HTR-8/SVneo (cell line): Measurements from ENCODE around the gene MOCS3.
A peak's percentile ranks its signal among the peaks of the same experiment; 100 is the strongest.

Experiments
- DNase-seq: peaks from one replicate; pipeline ENCODE4 v3.0.0; 2011; ENCODE audit warnings: low spot score, mixed read lengths; ENCODE audit not compliant: insufficient read length
- FAIRE-seq: peaks from 2 replicates; lab custom pipeline; 2011; peaks lifted over from hg19 to GRCh38; lab: Jason Lieb, UNC

The MOCS3 gene, protein sequence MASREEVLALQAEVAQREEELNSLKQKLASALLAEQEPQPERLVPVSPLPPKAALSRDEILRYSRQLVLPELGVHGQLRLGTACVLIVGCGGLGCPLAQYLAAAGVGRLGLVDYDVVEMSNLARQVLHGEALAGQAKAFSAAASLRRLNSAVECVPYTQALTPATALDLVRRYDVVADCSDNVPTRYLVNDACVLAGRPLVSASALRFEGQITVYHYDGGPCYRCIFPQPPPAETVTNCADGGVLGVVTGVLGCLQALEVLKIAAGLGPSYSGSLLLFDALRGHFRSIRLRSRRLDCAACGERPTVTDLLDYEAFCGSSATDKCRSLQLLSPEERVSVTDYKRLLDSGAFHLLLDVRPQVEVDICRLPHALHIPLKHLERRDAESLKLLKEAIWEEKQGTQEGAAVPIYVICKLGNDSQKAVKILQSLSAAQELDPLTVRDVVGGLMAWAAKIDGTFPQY

GRCh38 chr20:50958615-50959542 lies at the start of gene MOCS3:
Gene MOCS3 (plus strand): TSS chr20:50958818. CDS start chr20:50958843, 25 bp downstream.
- peak; percentile 96 for FAIRE-seq
- peak; percentile 98 for DNase-seq

DNA sequence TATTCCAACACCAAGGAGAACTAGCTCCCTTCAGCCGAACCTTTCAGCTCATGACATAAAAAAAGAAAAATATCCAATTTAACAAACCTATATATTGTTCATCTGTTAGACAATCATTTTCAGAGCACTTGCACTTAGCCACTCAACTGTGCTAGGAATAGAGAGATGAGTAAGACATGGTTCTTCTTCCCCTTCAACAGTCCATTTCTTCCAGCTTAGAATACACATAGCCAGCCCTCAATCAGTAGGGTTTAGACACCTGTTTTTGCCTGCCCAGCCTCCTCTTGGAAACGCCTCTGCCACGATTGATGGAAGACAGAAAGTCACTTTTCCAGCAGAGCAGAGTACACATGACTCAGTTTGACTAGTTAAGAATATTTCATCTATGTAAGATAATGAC lies 49.2 kb upstream of the MOCS3 start:
- DNase-seq: no peak
- FAIRE-seq: peak; percentile 46

- DNase-seq (no peak), FAIRE-seq (no peak)
Observed at GRCh38 chr20:50911030-50911429, 47.6 kb upstream of the MOCS3 start.

- no peak for DNase-seq
- FAIRE-seq: peak; percentile 20
Observed at GRCh38 chr20:50911716-50912115, 46.9 kb upstream of the MOCS3 start.

- FAIRE-seq: peak; percentile 98
- DNase-seq: peak; percentile 82
Observed at GRCh38 chr20:50913690-50914375, 44.8 kb upstream of the MOCS3 start.

GRCh38 chr20:50915424-50915823 lies 43.2 kb upstream of the MOCS3 start:
- DNase-seq (no peak), FAIRE-seq (no peak)

DNA sequence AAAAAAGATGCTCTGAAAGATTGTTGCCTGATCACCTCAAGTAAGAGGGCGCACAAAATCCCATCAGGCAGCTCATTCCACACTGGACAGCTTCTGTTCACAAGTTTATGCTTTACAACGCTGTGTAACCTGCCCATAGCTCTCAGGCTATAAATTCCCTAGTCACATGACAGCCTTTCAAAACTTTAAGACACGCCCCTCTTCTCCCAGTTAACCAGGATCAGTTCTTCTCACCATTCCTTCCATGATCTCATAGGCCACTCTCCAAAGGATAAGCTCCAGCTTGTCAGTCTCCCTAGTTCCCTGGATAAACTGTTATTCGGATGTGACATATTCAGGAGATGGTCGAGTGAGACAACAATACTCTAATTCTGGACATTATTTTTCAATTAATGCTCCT lies 42.4 kb upstream of the MOCS3 start:
- peak; percentile 67 for DNase-seq
- peak; percentile 68 for FAIRE-seq

DNA sequence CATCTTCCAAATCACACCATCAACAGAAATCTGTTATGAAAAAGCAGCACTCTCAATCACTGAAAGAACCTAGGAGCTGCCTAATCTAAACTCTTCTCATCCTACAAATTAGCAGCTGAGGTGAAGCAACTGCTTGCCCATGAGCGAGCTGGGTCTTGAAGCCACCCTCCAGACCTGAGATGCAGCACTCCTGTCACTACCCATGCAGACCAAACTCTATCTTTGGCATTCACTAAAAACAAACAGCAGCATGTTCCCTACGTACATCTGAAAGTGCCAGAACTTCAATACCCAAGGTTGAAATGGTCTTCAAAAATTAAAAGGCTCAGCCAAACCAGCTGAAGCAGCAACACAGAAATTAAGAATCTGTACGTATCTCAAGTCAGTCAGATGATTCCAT lies 41.7 kb upstream of the MOCS3 start:
- peak; percentile 58 for FAIRE-seq

DNA sequence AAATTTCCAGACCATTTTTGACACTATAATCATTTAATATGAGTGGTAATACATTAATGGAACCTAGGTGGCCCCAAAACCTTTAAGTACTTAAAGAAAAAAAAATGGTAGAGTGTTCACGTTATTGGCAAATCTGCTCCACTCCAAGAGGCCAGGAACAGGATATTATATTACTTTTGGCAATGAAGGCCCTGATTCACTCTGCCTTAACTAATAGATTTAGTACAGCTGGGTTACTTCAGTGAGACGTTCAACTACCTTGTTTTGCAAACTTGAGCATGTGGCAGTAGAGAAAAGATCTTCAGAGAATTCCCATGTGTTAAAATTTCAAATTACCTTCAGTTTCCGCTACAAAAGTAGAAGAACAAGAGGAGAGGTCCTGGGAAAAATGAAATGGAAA lies 40.2 kb upstream of the MOCS3 start:
- FAIRE-seq (peak; percentile 4), DNase-seq (no peak)

More for the DNA sequence above, 41.7 kb upstream of the MOCS3 start:
- DNase-seq: no peak

- no peak for DNase-seq
- peak; percentile 92 for FAIRE-seq
Observed at GRCh38 chr20:50919567-50919966, 39.1 kb upstream of the MOCS3 start.

GRCh38 chr20:50920997-50921396 lies 37.6 kb upstream of the MOCS3 start:
- FAIRE-seq (peak; percentile 74), DNase-seq (no peak)

DNA sequence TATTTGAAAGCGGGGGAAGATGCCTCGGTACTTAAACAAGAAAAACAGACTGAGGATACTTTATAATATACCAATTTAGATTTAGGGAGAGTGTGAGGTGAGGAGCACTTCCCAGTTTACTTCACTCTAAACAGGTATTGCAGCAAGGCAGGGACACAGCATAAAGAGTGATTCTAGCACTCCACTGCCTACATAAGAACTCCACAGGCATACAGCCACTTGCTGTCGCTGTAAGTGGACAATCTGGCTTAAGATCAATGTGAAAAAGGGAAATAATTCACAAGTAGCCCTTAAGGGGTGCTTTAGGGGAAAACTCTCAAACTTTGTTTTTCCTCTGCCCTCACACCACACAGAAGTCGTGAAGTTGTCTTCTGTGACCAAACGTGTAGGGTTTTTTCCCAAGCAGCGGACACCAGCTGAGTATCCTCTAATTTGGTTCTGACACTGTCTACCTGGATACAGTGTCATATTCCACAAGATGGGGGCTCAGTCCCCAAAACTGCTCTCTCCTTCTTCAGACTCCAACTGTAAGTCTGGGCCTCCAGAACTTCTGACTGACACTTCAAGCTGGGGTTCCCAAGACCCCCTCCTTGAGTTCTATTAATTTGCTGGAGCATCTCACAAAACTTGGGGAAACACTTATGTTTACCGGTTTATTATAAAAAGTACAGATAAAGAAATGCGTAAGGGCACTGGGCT lies 36.7 kb upstream of the MOCS3 start:
- no peak for FAIRE-seq
- DNase-seq: no peak

DNA sequence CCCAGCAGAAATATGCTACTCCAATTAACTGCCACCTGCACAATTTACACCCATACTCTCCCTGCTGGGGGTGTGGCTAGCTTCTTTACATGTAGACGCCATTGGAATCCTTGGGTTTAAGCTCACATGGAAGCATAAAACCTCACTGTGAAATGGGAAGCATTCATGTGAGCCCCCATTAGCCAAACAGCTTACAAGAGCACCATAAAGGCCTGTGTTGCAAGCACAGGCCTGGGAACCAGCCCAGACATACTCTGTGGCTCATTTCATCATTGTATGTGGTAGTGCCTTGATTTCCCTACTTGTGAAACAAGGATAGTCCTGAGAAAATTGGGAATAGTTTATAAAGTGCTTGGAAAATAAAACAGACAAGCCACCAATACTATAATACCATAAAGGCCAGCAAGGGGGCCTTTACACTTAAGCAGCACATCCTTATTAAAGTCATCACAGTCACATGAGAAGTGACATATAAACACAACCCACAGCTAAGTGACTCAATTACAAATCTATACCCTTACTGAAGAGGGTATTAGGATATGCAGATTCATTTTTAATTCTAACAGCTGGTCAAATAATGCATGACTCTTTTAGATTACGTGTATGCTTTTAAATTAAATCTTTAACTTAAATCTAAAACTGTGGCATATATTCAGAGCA lies 34.2 kb upstream of the MOCS3 start:
- no peak for DNase-seq
- peak; percentile 28 for FAIRE-seq

DNA sequence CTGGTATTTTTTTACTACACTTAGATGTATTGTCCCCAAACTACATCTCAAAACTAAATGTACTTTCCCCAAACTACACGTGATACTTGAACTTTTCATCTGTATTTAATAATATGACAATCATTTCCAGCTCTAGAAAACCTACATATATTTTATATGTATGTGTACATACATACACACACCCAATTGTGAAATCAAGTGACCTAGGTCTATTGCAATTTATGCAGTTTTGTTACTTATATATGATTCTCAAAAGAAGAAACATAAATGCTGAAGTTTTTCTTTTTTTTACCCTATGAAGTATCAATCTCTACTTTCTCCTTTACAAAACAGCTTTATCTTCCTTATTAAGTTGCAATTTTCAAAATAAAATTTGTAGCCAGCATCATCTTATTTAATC lies 32.1 kb upstream of the MOCS3 start:
- FAIRE-seq (no peak), DNase-seq (no peak)

- FAIRE-seq (peak; percentile 33), DNase-seq (no peak)
Observed at GRCh38 chr20:50928469-50928868, 30.1 kb upstream of the MOCS3 start.

DNA sequence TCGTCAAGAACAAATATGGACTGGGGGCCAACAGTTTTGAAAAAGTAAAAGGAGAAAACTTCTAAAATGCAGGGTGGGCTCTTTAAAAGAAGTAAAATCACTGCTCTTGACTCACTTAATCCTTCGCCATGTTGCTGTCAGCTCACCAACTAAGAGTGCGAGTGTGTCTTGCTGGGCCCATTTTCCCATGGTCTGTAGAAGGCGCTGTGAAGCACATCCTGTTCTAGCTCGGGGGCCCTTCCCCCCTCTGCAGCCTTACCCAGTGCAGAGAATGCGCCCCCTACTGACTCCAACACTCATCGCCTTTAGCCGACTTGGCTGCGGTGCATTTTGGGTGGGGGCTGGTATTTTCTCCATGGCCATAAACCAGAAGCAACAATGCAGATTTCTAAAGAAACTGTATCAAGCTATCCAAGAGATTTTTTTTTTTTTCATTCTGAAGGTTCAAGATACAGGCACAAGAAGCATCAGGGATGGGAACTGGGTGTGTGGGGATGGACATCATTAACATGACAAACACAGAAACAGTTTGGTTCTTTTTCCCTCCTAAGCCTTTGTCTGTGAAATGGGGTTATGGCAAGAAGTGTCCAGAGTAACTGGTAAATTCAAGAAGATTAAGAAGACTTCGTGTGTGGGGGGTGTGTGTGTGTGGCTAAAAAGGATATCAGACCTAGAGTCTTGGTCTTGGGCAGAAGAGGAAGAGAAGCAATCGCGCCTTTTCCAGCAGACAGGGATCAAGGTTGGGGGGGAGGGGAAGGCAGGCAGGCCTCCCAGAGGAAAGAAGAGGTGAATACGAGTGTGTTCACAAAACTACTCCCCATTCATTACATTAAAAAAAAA lies 29.1 kb upstream of the MOCS3 start:
- DNase-seq: peak; percentile 98
- FAIRE-seq: peak; percentile 99

DNA sequence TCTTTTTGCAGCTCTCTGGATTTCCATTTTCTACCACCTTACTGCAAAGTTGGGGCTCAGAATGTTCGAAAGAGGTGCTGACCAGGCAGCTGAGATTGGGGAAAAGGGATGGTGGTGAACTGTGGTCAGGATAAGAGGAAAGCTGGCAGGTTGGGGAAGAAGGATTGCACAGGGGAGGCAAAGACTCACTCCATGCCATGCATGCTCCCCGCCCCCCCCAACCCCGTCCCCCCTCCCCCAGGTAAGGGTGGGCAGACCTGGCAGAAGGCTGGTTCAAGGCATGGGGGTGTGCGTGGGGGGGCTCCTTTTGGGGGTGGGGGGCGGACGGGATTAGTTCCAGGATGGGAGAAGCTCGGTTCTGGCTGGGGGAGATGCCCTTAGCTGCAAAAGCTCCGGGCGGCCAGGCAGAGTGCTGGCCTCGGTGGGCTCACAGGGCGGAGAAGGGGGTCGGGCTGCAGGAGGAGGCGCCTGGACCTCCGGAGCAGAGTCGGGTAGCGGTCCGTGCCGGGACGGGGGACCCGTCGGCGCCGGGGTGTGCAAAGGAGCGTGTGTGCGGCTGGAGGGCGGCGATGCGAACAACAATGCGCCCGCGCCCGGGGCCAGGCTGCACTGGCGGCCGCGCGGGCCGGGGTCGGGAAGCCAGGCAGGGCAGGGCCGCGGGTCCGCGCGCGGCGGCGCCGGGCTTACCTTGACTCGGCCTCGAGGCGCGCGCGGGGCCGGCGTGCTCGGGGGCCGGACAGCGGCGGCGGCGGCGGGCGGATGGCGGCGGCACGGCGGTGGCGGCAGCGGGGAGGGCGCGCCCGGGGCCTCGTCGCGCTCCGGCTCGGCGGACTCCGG lies 28.3 kb upstream of the MOCS3 start:
- FAIRE-seq: peak; percentile 74
- no peak for DNase-seq

DNA sequence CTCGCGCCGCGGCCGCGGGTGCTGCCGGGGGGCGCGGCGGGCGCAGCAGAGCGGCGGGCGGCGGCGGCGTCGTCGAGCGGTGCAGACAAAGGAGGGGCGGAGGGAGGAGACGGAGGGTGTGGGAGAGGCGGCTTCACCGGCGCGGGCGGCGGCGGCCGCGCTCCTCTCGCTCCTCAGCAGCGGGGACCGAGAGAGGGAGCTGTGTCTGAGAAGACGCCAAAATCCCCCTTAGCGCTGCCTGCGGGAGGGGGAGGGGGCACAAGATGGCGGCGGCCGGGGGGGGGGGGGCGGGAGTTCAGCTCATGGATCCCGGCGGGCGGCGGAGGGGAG lies 27.7 kb upstream of the MOCS3 start:
- no peak for FAIRE-seq

More for the DNA sequence above, 27.7 kb upstream of the MOCS3 start:
- no peak for DNase-seq
